Activated B cell treated with CpG ODN at 0.5 μM for 24 hours (primary cell): Measurements from ENCODE around the gene NFAM1. TPM values are rescaled to one million over a fixed set of nuclear protein-coding genes. Genes with fewer than 3 reads are reported as not detected.

ENCODE experiments used
- ATAC-seq: fragments of 200-7000 bp; cut with Tn5 transposase; one replicate; pipeline ENCODE4 v1.10.0; 2021; ENCODE audit warnings: low read depth, mild to moderate bottlenecking, moderate library complexity
- CTCF ChIA-PET: fragments of 350-600 bp; sonication (Branson Sonifier 250); formaldehyde crosslinking; loops from one replicate; lab custom pipeline; 2021; ENCODE audit warnings: antibody characterized with exemption; lab: Charles Lee
- POLR2A ChIA-PET: fragments of 350-600 bp; sonication (Branson Sonifier 250); formaldehyde crosslinking; loops from one replicate; lab custom pipeline; 2021; ENCODE audit warnings: antibody characterized with exemption; lab: Charles Lee
- DNase-seq: peaks from one replicate; pipeline ENCODE4 v3.0.0; 2022
- H3K27ac Mint-ChIP-seq: one replicate; pipeline ENCODE4 v1.8.0; 2020; ENCODE audit warnings: mixed read lengths
- H3K27me3 Mint-ChIP-seq: one replicate; pipeline ENCODE4 v1.8.0; 2021; ENCODE audit warnings: mixed read lengths
- H3K36me3 Mint-ChIP-seq: one replicate; pipeline ENCODE4 v1.8.0; 2021; ENCODE audit warnings: low read depth, mixed read lengths
- H3K4me1 Mint-ChIP-seq: one replicate; pipeline ENCODE4 v1.8.0; 2021; ENCODE audit warnings: mixed read lengths
- H3K4me3 Mint-ChIP-seq: one replicate; pipeline ENCODE4 v1.8.0; 2020; ENCODE audit warnings: mild to moderate bottlenecking, mixed read lengths
- H3K9me3 Mint-ChIP-seq: one replicate; pipeline ENCODE4 v1.8.0; 2020; ENCODE audit warnings: mixed read lengths
- CTCF ChIP-seq: fragments of 200-600 bp; IDR thresholded peaks from one replicate; pipeline ENCODE4 v1.8.0; 2022; ENCODE audit warnings: antibody characterized with exemption, mild to moderate bottlenecking
- intact Hi-C: fragments of 100-400 bp; cut with micrococcal nuclease; formaldehyde crosslinking; loops from one replicate; pipeline ENCODE4 v1.15.1; 2024
- total RNA-seq: library from RNA; stranded (reverse); gene quantifications from 2 replicates; pipeline ENCODE4 v1.2.3, GENCODE V29; 2022

The NFAM1 gene
- total RNA-seq, 1 donor from 2014 or later, result 0.18 TPM

GRCh38 chr22:42437488-42438292, 5.5 kb upstream of the NFAM1 start:
- intact Hi-C loops, result loop anchor here (1.0 to 5.0 kb wide), 10 partner anchors 35 to 740 kb away; partner anchors contain the start of gene MEI1
- ATAC-seq (peak; percentile 88), DNase-seq (peak; percentile 76)
- Mint-ChIP-seq H3K36me3 (no peaks in the 10 kb centered on the region), H3K9me3 (no peaks in the 10 kb centered on the region), H3K4me3 (peak overlapping the region; percentile 81), H3K4me1 (peaks cover 37% of the 10 kb centered on the region), H3K27me3 (peaks cover 25% of the 10 kb centered on the region), H3K27ac (peak overlapping the region; percentile 46)
- ChIA-PET CTCF (interaction anchor here (0.7 to 4.4 kb wide), 10 partner anchors 36 to 575 kb away, joined by 3 to 36 read pairs (median 13); partner anchors contain the start of gene NDUFA6), POLR2A (interaction anchor here (0.7 to 1.6 kb wide), 4 partner anchors 54 to 358 kb away, joined by 3 to 5 read pairs (median 4); partner anchors contain the start of genes NDUFA6 and SERHL2)
- TF ChIP-seq CTCF, result peak; percentile 59

- no peak overlapping the region for H3K27ac Mint-ChIP-seq
- CTCF ChIA-PET, result interaction anchor here (0.8 to 4.4 kb wide), 8 partner anchors 38 to 469 kb away, joined by 3 to 36 read pairs (median 13); partner anchors contain the start of gene NDUFA6
- DNase-seq (no peak), ATAC-seq (no peak)
- no peaks in the 10 kb centered on the region for H3K9me3 Mint-ChIP-seq
- H3K27me3 Mint-ChIP-seq, result peaks cover 31% of the 10 kb centered on the region
- intact Hi-C loops, result loop anchor here (2.0 to 5.0 kb wide), 7 partner anchors 36 to 739 kb away; partner anchors contain the start of gene MEI1
- no peaks in the 10 kb centered on the region for H3K36me3 Mint-ChIP-seq
- TF ChIP-seq CTCF, result no peak
- H3K4me3 Mint-ChIP-seq, result no peak overlapping the region
- POLR2A ChIA-PET, result interaction anchor here (0.6 to 1.6 kb wide), 3 partner anchors 38 to 517 kb away, joined by 4 to 5 read pairs (median 4); no protein-coding TSS in a partner anchor
- peaks cover 44% of the 10 kb centered on the region for H3K4me1 Mint-ChIP-seq
Observed at GRCh38 chr22:42436404-42436803, 4.2 kb upstream of the NFAM1 start.

- ChIA-PET CTCF (interaction anchor here (1.3 to 3.9 kb wide), 2 partner anchors 35 to 157 kb away, joined by 4 to 25 read pairs; no protein-coding TSS in a partner anchor), POLR2A (interaction anchor here (0.6 kb wide), 1 partner anchor 263 kb away, joined by 6 read pairs; no protein-coding TSS in a partner anchor)
- Mint-ChIP-seq H3K4me3 (no peak overlapping the region), H3K36me3 (no peaks in the 10 kb centered on the region), H3K9me3 (no peaks in the 10 kb centered on the region), H3K27ac (no peak overlapping the region), H3K4me1 (peaks cover 38% of the 10 kb centered on the region), H3K27me3 (peaks cover 40% of the 10 kb centered on the region)
- no peak for ATAC-seq
- intact Hi-C loops, result loop anchor here (5.0 kb wide), 3 partner anchors 37 to 738 kb away; partner anchors contain the start of gene MEI1
- DNase-seq, result no peak
- no peak for TF ChIP-seq CTCF
Observed at GRCh38 chr22:42434748-42435425, 2.7 kb upstream of the NFAM1 start.

GRCh38 chr22:42433754-42434682, 1.8 kb upstream of the NFAM1 start:
- Mint-ChIP-seq H3K27ac (no peak overlapping the region), H3K4me1 (peaks cover 29% of the 10 kb centered on the region)
- CTCF ChIA-PET, result no interaction called here

More at GRCh38 chr22:42433754-42434682, 1.8 kb upstream of the NFAM1 start:
- DNase-seq (no peak), ATAC-seq (no peak)
- peaks cover 45% of the 10 kb centered on the region for H3K27me3 Mint-ChIP-seq
- no peaks in the 10 kb centered on the region for H3K36me3 Mint-ChIP-seq
- H3K9me3 Mint-ChIP-seq, result no peaks in the 10 kb centered on the region
- POLR2A ChIA-PET, result interaction anchor here (0.6 kb wide), 1 partner anchor 264 kb away, joined by 6 read pairs; no protein-coding TSS in a partner anchor
- H3K4me3 Mint-ChIP-seq, result no peak overlapping the region
- intact Hi-C loops, result no loop called here
- no peak for TF ChIP-seq CTCF
